GM18867 (cell line): ENCODE results near the gene APOC3.

Experiments used
- ATAC-seq: cut with Tn5 transposase; IDR thresholded peaks from one replicate; pipeline ENCODE4 v1.9.1; 2021; ENCODE audit warnings: mild to moderate bottlenecking, moderate library complexity; ENCODE audit not compliant: unreplicated experiment

The APOC3 gene

GRCh38 chr11:116869610-116870009 is 39.9 kb downstream of the APOC3 start:
- ATAC-seq = no peak

DNA sequence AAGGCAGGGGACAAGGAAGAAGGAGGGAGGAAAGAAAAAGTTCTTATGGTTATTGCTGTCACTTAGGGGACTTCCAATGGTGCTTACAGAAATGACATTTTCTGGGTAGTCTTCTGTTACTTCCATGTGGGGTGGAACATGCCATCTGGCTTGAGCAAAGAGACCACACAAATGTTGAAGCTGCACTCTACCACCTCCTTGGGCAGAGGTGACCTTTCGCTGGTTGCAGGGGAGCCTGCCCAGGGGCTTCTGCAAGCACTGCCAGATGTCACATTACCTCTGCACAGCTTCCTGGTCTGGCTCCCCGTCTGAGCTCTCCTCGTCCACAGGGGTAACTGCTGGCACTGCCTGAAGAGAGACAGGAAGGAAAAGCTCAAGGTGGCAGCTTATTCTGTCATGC is 40.3 kb downstream of the APOC3 start:
- no peak for ATAC-seq

- no peak for ATAC-seq
Measured at GRCh38 chr11:116871248-116871647, 41.5 kb downstream of the APOC3 start.

DNA sequence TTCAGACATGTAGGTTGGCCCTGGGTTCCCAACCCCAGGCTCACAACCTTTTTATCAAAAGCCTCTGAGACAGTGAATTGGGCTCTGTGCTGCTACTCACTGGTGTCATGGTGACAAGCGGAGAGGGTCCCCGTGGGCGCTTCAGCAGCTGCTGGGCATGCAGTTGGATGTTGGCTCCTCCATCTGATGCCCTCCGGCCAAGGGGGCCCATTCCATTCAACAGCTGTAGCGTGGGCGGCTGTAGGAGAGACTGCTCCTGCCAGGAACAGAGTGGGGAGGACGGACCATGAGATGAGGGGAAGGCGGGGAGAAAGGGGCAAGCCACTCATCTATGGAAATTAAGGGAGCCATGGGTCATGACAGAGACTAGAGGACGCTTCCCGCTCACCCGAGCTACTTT is 43.7 kb downstream of the APOC3 start:
- no peak for ATAC-seq

DNA sequence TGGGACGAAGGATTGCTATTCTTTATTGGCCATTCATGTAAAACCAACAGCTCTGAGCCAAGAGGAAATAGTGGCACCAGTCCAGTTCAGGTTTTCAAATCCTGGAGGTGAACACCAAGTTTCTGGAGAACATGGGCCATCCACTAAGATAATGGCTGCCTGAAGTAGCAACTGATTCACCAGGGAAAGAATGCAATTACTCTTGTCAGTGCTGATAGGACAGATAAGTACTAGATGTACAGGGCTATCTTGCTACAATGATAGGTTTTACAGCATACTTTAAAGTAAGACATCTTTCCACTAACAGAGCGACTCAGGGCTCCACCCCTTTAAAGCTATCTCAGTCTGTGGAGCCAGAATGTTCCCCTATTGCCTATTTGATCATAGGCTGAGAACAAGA is 44.5 kb downstream of the APOC3 start:
- no peak for ATAC-seq

- no peak for ATAC-seq
Measured at GRCh38 chr11:116875194-116875593, 45.5 kb downstream of the APOC3 start.

- no peak for ATAC-seq
Measured at GRCh38 chr11:116876656-116877055, 46.9 kb downstream of the APOC3 start.

DNA sequence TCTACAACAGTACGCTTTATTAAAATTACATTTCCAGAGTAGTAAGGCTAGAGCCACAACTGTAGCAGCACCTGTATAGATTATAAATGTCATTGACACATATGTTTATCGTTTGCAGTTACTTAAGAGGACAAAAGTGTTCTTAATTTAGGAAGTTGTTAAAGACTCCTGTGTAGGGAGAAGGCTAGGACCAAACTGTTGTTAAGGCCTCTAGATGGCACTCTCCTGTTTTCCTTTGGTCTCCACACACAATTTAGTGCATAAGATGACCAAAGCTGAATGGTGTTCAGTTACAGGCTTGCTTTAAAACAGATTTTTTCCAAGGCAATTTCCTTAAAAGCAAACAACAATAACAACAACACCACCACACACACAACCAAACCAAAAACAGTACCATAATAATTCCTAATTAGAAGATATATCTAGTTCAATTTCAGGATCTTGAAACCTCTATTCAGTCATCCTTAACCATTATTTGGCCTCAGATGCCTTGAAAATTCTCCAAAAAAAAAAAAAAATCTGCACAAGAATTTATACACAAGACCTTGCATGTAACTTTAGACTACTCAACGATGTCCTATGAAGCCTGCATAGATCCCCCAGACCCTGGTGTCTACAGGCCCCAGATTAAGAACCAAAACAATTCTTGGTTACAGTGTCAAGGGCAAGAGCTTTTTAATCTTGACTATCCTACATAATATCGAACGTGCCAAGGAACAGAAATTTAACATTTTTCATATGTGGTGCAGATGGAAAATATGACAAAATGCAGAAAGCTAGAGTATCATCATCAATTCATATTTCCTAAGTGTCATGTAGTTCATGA is 50.3 kb downstream of the APOC3 start:
- no peak for ATAC-seq

DNA sequence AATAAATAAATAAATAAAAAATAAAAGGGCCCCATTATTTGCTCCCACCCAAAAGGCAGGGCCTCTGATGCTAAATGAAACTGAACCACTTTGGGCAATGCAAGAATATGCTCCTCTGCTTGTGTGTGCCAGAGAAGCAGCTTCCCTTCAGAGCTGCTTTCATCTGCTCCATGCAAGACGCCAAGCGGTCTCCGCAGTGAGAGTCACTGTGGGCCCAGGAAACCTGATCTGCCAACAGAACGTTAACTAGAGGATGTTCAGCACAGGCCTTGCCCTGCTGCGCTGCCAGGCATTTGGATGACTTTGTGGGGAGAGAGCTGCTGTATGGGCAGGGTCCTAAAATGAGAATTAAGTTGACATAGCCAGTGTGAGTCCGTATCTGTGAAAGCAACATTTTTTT is 51.4 kb downstream of the APOC3 start:
- ATAC-seq = no peak

DNA sequence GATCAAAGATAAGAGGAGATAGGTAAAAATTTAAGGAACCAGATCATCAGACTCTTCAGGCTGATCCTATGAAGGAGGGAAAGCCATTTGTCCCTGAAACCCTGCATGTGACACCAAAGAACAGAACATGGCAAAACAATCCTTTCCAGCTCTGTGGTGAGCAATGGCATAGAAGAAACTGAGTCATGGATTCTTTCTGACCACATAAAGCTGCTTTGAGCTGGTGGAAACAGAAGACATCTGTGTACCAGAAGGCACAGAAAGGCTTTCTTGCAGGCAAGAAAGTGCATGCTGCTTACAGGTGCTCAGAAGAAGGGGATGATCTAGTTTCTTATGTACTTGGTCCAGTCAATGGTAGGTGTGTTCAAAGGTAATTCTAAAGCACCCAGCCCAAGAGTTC is 52.7 kb downstream of the APOC3 start:
- ATAC-seq = no peak
